ENCODE results near the gene SHLD2. TPM values are rescaled to one million over a fixed set of nuclear protein-coding genes. Genes with fewer than 3 reads are reported as not detected.

Gene SHLD2
- total and polyA plus RNA-seq, 2 experiments from 2014 or later: 13.5 to 22.9 TPM

- Histone ChIP-seq H3K9me3 (ENCODE audit: low read depth) (no peaks in the 10 kb centered on the region), H3K4me2 (ENCODE audit: unreplicated experiment) (no peak overlapping the region), H3K79me2 (ENCODE audit: insufficient read depth) (peaks cover 8% of the 10 kb centered on the region; the same call in 1 of the 2 replicates), H3K4me1 (ENCODE audit: insufficient read depth) (peaks cover 16% of the 10 kb centered on the region), H3K27ac (no peak overlapping the region), H3F3A (ENCODE audit: insufficient read depth) (peaks cover 19% of the 10 kb centered on the region), H3K36me3 (ENCODE audit: low read depth) (peaks cover 51% of the 10 kb centered on the region), H3K4me3 (no peak overlapping the region), H3K9ac (no peak overlapping the region), H3K9me2 (ENCODE audit: insufficient read depth) (no peaks in the 10 kb centered on the region), H4K20me1 (ENCODE audit: insufficient read depth) (no peaks in the 10 kb centered on the region), H2AFZ (no peak overlapping the region), H3K27me3 (replicated peaks; ENCODE audit: insufficient read depth) (no peaks in the 10 kb centered on the region)
- in situ Hi-C loops (cut with MboI): no loop called here
- WGBS, 2 experiments (ENCODE audit: low coverage in 1 of 2, low lambda C conversion rate in 2 of 2, missing lambda C conversion rate in 2 of 2): 87% methylated on average over 7 of the region's 7 CpGs
- no peak for TF ChIP-seq EZH2 (IDR thresholded peaks at IDR 0.05; ENCODE audit: insufficient read depth, poor library complexity, severe bottlenecking)
- TF ChIP-seq EZH2phosphoT487 (IDR thresholded peaks at IDR 0.05; ENCODE audit: insufficient read depth, low read depth): no peak
- no peak for DNase-seq
These were observed 41.3 kb upstream of the SHLD2 start for GRCh38 chr10:87053577-87054181.

- in situ Hi-C loops (cut with MboI): no loop called here
These were observed 40.4 kb upstream of the SHLD2 start for GRCh38 chr10:87054373-87055295.

GRCh38 chr10:87058171-87058570 is 36.8 kb upstream of the SHLD2 start:
- Histone ChIP-seq H3K27me3 (replicated peaks; ENCODE audit: insufficient read depth) (no peaks in the 10 kb centered on the region), H3K36me3 (ENCODE audit: low read depth) (peaks cover 64% of the 10 kb centered on the region), H3K27ac (no peak overlapping the region), H3K9me2 (ENCODE audit: insufficient read depth) (no peaks in the 10 kb centered on the region), H3K4me3 (no peak overlapping the region), H2AFZ (no peak overlapping the region), H3K9ac (no peak overlapping the region), H3F3A (ENCODE audit: insufficient read depth) (peaks cover 19% of the 10 kb centered on the region), H3K79me2 (ENCODE audit: insufficient read depth) (peaks cover 5% of the 10 kb centered on the region; the same call in 1 of the 2 replicates), H3K4me2 (ENCODE audit: unreplicated experiment) (no peak overlapping the region), H3K9me3 (ENCODE audit: low read depth) (no peaks in the 10 kb centered on the region), H3K4me1 (ENCODE audit: insufficient read depth) (peaks cover 16% of the 10 kb centered on the region), H4K20me1 (ENCODE audit: insufficient read depth) (no peaks in the 10 kb centered on the region)
- 23 to 24% methylated on average over 1 of the region's 1 CpG for WGBS, 2 experiments (ENCODE audit: low coverage in 1 of 2, low lambda C conversion rate in 2 of 2, missing lambda C conversion rate in 2 of 2)
- in situ Hi-C loops (cut with MboI): no loop called here
- TF ChIP-seq EZH2 (IDR thresholded peaks at IDR 0.05; ENCODE audit: insufficient read depth, poor library complexity, severe bottlenecking) (no peak), EZH2phosphoT487 (IDR thresholded peaks at IDR 0.05; ENCODE audit: insufficient read depth, low read depth) (no peak)
- DNase-seq: no peak

More at GRCh38 chr10:87054373-87055295, 40.4 kb upstream of the SHLD2 start:
- TF ChIP-seq EZH2 (IDR thresholded peaks at IDR 0.05; ENCODE audit: insufficient read depth, poor library complexity, severe bottlenecking): no peak
- no peak for TF ChIP-seq EZH2phosphoT487 (IDR thresholded peaks at IDR 0.05; ENCODE audit: insufficient read depth, low read depth)
- Histone ChIP-seq H3K27ac (peak overlapping the region; percentile 57), H3K4me1 (ENCODE audit: insufficient read depth) (peaks cover 16% of the 10 kb centered on the region), H4K20me1 (ENCODE audit: insufficient read depth) (no peaks in the 10 kb centered on the region), H3K36me3 (ENCODE audit: low read depth) (peaks cover 59% of the 10 kb centered on the region), H3K27me3 (replicated peaks; ENCODE audit: insufficient read depth) (no peaks in the 10 kb centered on the region), H3F3A (ENCODE audit: insufficient read depth) (peaks cover 19% of the 10 kb centered on the region), H3K4me3 (no peak overlapping the region), H3K9ac (0 out of 2 replicates have a peak overlapping the region, but pooled peaks have one; percentile 23), H3K9me3 (ENCODE audit: low read depth) (no peaks in the 10 kb centered on the region), H2AFZ (no peak overlapping the region), H3K79me2 (ENCODE audit: insufficient read depth) (peaks cover 8% of the 10 kb centered on the region; the same call in 1 of the 2 replicates), H3K9me2 (ENCODE audit: insufficient read depth) (no peaks in the 10 kb centered on the region), H3K4me2 (ENCODE audit: unreplicated experiment) (no peak overlapping the region)
- WGBS, 2 experiments (ENCODE audit: low coverage in 1 of 2, low lambda C conversion rate in 2 of 2, missing lambda C conversion rate in 2 of 2): 63 to 65% methylated on average over 7 of the region's 7 CpGs
- DNase-seq: peak; percentile 79

- H3K36me3 ChIP-seq (ENCODE audit: low read depth): peaks cover 69% of the 10 kb centered on the region
- H3K9me2 ChIP-seq (ENCODE audit: insufficient read depth): no peaks in the 10 kb centered on the region
- H3K27ac ChIP-seq: no peak overlapping the region
- H3F3A ChIP-seq (ENCODE audit: insufficient read depth): peaks cover 14% of the 10 kb centered on the region
- peaks cover 10% of the 10 kb centered on the region for H3K4me1 ChIP-seq (ENCODE audit: insufficient read depth)
- no peaks in the 10 kb centered on the region for H3K27me3 ChIP-seq (replicated peaks; ENCODE audit: insufficient read depth)
- no peaks in the 10 kb centered on the region for H3K79me2 ChIP-seq (ENCODE audit: insufficient read depth)
- in situ Hi-C loops (cut with MboI): no loop called here
- no peak overlapping the region for H3K4me3 ChIP-seq
- H3K4me2 ChIP-seq (ENCODE audit: unreplicated experiment): no peak overlapping the region
- no peaks in the 10 kb centered on the region for H3K9me3 ChIP-seq (ENCODE audit: low read depth)
- DNase-seq: no peak
- WGBS, 2 experiments (ENCODE audit: low coverage in 1 of 2, low lambda C conversion rate in 2 of 2, missing lambda C conversion rate in 2 of 2): 96 to 100% methylated on average over 1 of the region's 1 CpG
- TF ChIP-seq EZH2phosphoT487 (IDR thresholded peaks at IDR 0.05; ENCODE audit: insufficient read depth, low read depth): no peak
- no peak for TF ChIP-seq EZH2 (IDR thresholded peaks at IDR 0.05; ENCODE audit: insufficient read depth, poor library complexity, severe bottlenecking)
- no peak overlapping the region for H3K9ac ChIP-seq
- no peak overlapping the region for H2AFZ ChIP-seq
- H4K20me1 ChIP-seq (ENCODE audit: insufficient read depth): no peaks in the 10 kb centered on the region
These were observed 35.6 kb upstream of the SHLD2 start for GRCh38 chr10:87059401-87059800.
